ENCODE results near the gene CBX7. TPM values are rescaled to one million over a fixed set of nuclear protein-coding genes. Genes with fewer than 3 reads are reported as not detected.

CBX7 gene
- polyA plus RNA-seq, 1 donor from 2014 or later: 4.4 TPM

GRCh38 chr22:39132281-39132680 is 20.2 kb downstream of the CBX7 start:
- Histone ChIP-seq H3K79me2 (replicated peaks; ENCODE audit: insufficient read depth, low read length) (no peaks in the 10 kb centered on the region), H3K9me3 (ENCODE audit: low read length) (no peaks in the 10 kb centered on the region), H4K20me1 (ENCODE audit: insufficient read depth) (no peaks in the 10 kb centered on the region), H3K9ac (ENCODE audit: low read length) (no peak overlapping the region), H3K4me3 (ENCODE audit: low read length) (no peak overlapping the region), H2AFZ (ENCODE audit: low read depth, low read length) (no peak overlapping the region), H3K4me2 (ENCODE audit: low read length) (no peak overlapping the region), H3K27me3 (ENCODE audit: insufficient read depth, low read depth, low read length) (no peaks in the 10 kb centered on the region), H3K9me2 (ENCODE audit: insufficient read depth, low read length) (no peaks in the 10 kb centered on the region), H3F3A (ENCODE audit: insufficient read depth, low read length, poor library complexity, severe bottlenecking) (no peaks in the 10 kb centered on the region), H3K36me3 (ENCODE audit: insufficient read depth, low read length) (no peaks in the 10 kb centered on the region), H3K27ac (ENCODE audit: low read length) (no peak overlapping the region)
- no peak for TF ChIP-seq POLR2AphosphoS5 (IDR thresholded peaks at IDR 0.05)
- TF ChIP-seq SMC3 (conservative IDR thresholded peaks at IDR 0.05; ENCODE audit: poor library complexity): no peak
- no peak for TF ChIP-seq MXI1 (conservative IDR thresholded peaks at IDR 0.05; ENCODE audit: poor library complexity, severe bottlenecking)
- TF ChIP-seq REST (IDR thresholded peaks at IDR 0.05; ENCODE audit: borderline replicate concordance): no peak
- no peak for TF ChIP-seq EP300 (conservative IDR thresholded peaks at IDR 0.05; ENCODE audit: poor library complexity, severe bottlenecking)
- TF ChIP-seq RAD21 (conservative IDR thresholded peaks at IDR 0.05): no peak
- no peak for TF ChIP-seq EZH2 (IDR thresholded peaks at IDR 0.05; ENCODE audit: borderline replicate concordance, insufficient read depth, low read length, poor library complexity, severe bottlenecking)
- no peak for TF ChIP-seq CTCF (IDR thresholded peaks at IDR 0.05; ENCODE audit: poor library complexity, severe bottlenecking)
- no peak for TF ChIP-seq TAF1 (IDR thresholded peaks at IDR 0.05; ENCODE audit: low read depth)

- H3K9me2 ChIP-seq (ENCODE audit: insufficient read depth, low read length): no peaks in the 10 kb centered on the region
- H3K27ac ChIP-seq (ENCODE audit: low read length): no peak overlapping the region
- no peaks in the 10 kb centered on the region for H3K79me2 ChIP-seq (replicated peaks; ENCODE audit: insufficient read depth, low read length)
- H3K9me3 ChIP-seq (ENCODE audit: low read length): no peaks in the 10 kb centered on the region
- no peak overlapping the region for H2AFZ ChIP-seq (ENCODE audit: low read depth, low read length)
- H3K4me2 ChIP-seq (ENCODE audit: low read length): no peak overlapping the region
- no peaks in the 10 kb centered on the region for H3K27me3 ChIP-seq (ENCODE audit: insufficient read depth, low read depth, low read length)
- no peaks in the 10 kb centered on the region for H3F3A ChIP-seq (ENCODE audit: insufficient read depth, low read length, poor library complexity, severe bottlenecking)
- H3K9ac ChIP-seq (ENCODE audit: low read length): no peak overlapping the region
- H3K4me3 ChIP-seq (ENCODE audit: low read length): no peak overlapping the region
- no peak for TF ChIP-seq RAD21 (conservative IDR thresholded peaks at IDR 0.05)
- TF ChIP-seq REST (IDR thresholded peaks at IDR 0.05; ENCODE audit: borderline replicate concordance): no peak
- TF ChIP-seq EP300 (conservative IDR thresholded peaks at IDR 0.05; ENCODE audit: poor library complexity, severe bottlenecking): no peak
- no peak for TF ChIP-seq EZH2 (IDR thresholded peaks at IDR 0.05; ENCODE audit: borderline replicate concordance, insufficient read depth, low read length, poor library complexity, severe bottlenecking)
- TF ChIP-seq CTCF (IDR thresholded peaks at IDR 0.05; ENCODE audit: poor library complexity, severe bottlenecking): no peak
- TF ChIP-seq TAF1 (IDR thresholded peaks at IDR 0.05; ENCODE audit: low read depth): no peak
- TF ChIP-seq SMC3 (conservative IDR thresholded peaks at IDR 0.05; ENCODE audit: poor library complexity): no peak
- TF ChIP-seq POLR2AphosphoS5 (IDR thresholded peaks at IDR 0.05): no peak
- TF ChIP-seq MXI1 (conservative IDR thresholded peaks at IDR 0.05; ENCODE audit: poor library complexity, severe bottlenecking): no peak
- no peaks in the 10 kb centered on the region for H3K36me3 ChIP-seq (ENCODE audit: insufficient read depth, low read length)
- no peaks in the 10 kb centered on the region for H4K20me1 ChIP-seq (ENCODE audit: insufficient read depth)
These were observed 21.3 kb downstream of the CBX7 start for GRCh38 chr22:39130892-39131855.

Measured in neural cell (in vitro differentiated cells).